Posterior cingulate gyrus (tissue), 11 donors: Measurements from ENCODE around the gene IFIT3.
"Not testable (repeated sequence)": the region's sequence is repeated elsewhere in the genome, so short reads cannot be mapped to it uniquely, and the experiment has no call there.

ENCODE experiments used
- DNase-seq, 10 donors: peaks; one replicate each; pipeline versions ENCODE4 v3.0.0 to v3.0.0-alpha.2; 2020 to 2021; ENCODE audit warnings: mixed read lengths in 3 of 10
- intact Hi-C: fragments of 100-400 bp; cut with DNase I; formaldehyde crosslinking; loops from one replicate; pipeline ENCODE4 v1.15.1; 2023

The IFIT3 gene

GRCh38 chr10:89327803-89328441, at the start of gene IFIT3:
Gene IFIT3 (plus strand): TSS chr10:89327997. CDS start chr10:89328074, 77 bp downstream.
- intact Hi-C loops = no loop called here

GRCh38 chr10:89278034-89278535, 49.7 kb upstream of the IFIT3 start:
- intact Hi-C loops = no loop called here
- DNase-seq = no peak

More at GRCh38 chr10:89327803-89328441, at the start of gene IFIT3:
- DNase-seq = peak in 6 of 10 donors; percentile 21 to 81 (median 44)

- intact Hi-C loops = no loop called here
- no peak for DNase-seq
These were observed 48.9 kb upstream of the IFIT3 start for GRCh38 chr10:89278900-89279392.

GRCh38 chr10:89279421-89279869, 48.4 kb upstream of the IFIT3 start:
- no peak for DNase-seq
- intact Hi-C loops = no loop called here

GRCh38 chr10:89280508-89280907, 47.3 kb upstream of the IFIT3 start:
- intact Hi-C loops = no loop called here
- no peak for DNase-seq

- DNase-seq = no peak
- intact Hi-C loops = no loop called here
These were observed 46.0 kb upstream of the IFIT3 start for GRCh38 chr10:89281606-89282395.

- intact Hi-C loops = no loop called here
- no peak for DNase-seq
These were observed 44.5 kb upstream of the IFIT3 start for GRCh38 chr10:89283025-89283935.

- intact Hi-C loops = no loop called here
- DNase-seq = peak in 4 of 10 donors; percentile 33 to 82 (median 55)
These were observed 43.8 kb upstream of the IFIT3 start for GRCh38 chr10:89283936-89284475.

GRCh38 chr10:89284711-89285110, 43.1 kb upstream of the IFIT3 start:
- DNase-seq, intact Hi-C loops: not testable (repeated sequence)

GRCh38 chr10:89285303-89285702, 42.5 kb upstream of the IFIT3 start:
- DNase-seq, intact Hi-C loops: not testable (repeated sequence)

- DNase-seq = no peak
- intact Hi-C loops = no loop called here
These were observed 33.0 kb upstream of the IFIT3 start for GRCh38 chr10:89294721-89295239.

- intact Hi-C loops = no loop called here
- DNase-seq = no peak
These were observed 32.2 kb upstream of the IFIT3 start for GRCh38 chr10:89295597-89295996.

- intact Hi-C loops = no loop called here
- DNase-seq = no peak
These were observed 31.6 kb upstream of the IFIT3 start for GRCh38 chr10:89296220-89296648.

- no peak for DNase-seq
- intact Hi-C loops = no loop called here
These were observed 30.4 kb upstream of the IFIT3 start for GRCh38 chr10:89297356-89297755.

- intact Hi-C loops = no loop called here
- no peak for DNase-seq
These were observed 30.0 kb upstream of the IFIT3 start for GRCh38 chr10:89297791-89298190.

GRCh38 chr10:89299031-89299430, 28.8 kb upstream of the IFIT3 start:
- intact Hi-C loops = no loop called here
- DNase-seq = no peak

- peak in 1 of 10 donors; percentile 16 for DNase-seq
- intact Hi-C loops = loop anchor here (5.0 kb wide), 1 partner anchor 36 kb away; no protein-coding TSS in a partner anchor
These were observed 26.6 kb upstream of the IFIT3 start for GRCh38 chr10:89301232-89301631.

GRCh38 chr10:89301721-89302445, 25.9 kb upstream of the IFIT3 start, which contains the start of gene IFIT2:
Gene IFIT2 (plus strand): TSS chr10:89302046. CDS start chr10:89302124, 78 bp downstream.
- peak in 5 of 10 donors; percentile 31 to 90 (median 34) for DNase-seq
- intact Hi-C loops = loop anchor here (5.0 kb wide), 1 partner anchor 35 kb away; no protein-coding TSS in a partner anchor

GRCh38 chr10:89302625-89303024, 25.2 kb upstream of the IFIT3 start:
- DNase-seq = peak in 1 of 10 donors; percentile 19
- intact Hi-C loops = loop anchor here (5.0 kb wide), 1 partner anchor 35 kb away; no protein-coding TSS in a partner anchor
